ENCODE results near the gene ALDOC.

The ALDOC gene

DNA sequence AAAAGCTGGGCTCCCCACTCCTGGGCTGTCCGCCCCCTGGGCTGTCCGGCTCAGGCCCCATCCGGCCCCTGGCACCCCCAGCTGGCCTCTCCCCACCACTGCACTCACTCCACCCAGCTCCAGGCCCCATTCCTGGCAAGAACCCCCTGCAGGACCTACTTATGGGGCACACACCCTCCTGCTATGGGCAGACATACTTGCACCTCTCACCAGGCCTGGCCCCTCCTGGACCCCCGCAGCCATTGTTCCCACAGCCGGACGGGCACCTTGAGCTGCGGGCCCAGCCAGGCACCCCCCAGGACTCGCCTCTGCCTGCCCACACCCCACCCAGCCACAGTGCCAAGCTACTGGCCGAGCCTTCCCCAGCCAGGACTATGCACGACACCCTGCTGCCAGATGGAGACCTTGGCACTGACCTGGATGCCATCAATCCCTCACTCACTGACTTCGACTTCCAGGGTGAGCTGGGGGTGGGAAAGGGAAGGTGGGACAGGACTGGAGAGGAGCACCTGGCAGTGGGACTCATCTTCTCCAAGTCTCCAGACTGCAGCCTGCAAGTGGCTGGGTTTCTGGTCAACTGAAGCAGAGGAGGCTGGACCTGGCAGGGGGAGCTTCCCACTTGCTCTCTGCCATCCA is 41.8 kb downstream of the ALDOC start:
- ChIA-PET CTCF (interaction anchor here (1.1 to 19.4 kb wide), 5 partner anchors 8 to 49 kb away, joined by 3 to 260 read pairs (median 8); no protein-coding TSS in a partner anchor), POLR2A (interaction anchor here (2.1 kb wide), 1 partner anchor 15 kb away, joined by 7 read pairs; no protein-coding TSS in a partner anchor)
- 93% methylated on average over 6 of the region's 11 CpGs for WGBS (ENCODE audit: insufficient coverage)
- Histone ChIP-seq H3K27me3 (replicated peaks in 2 of 5; ENCODE audit: control insufficient read depth in 4 of 5, insufficient read depth in 5 of 5, low read length in 4 of 5) (no peaks in the 10 kb centered on the region), H3K27ac (ENCODE audit: insufficient read depth in 1 of 2, low read depth in 1 of 2, low read length in 2 of 2, poor library complexity in 1 of 2, severe bottlenecking in 2 of 2) (no peak overlapping the region), H3K4me3 (ENCODE audit: control insufficient read depth in 1 of 7, extremely low read depth in 1 of 7, insufficient read depth in 4 of 7, low read depth in 2 of 7, low read length in 6 of 7) (no peak overlapping the region), H3K4me1 (ENCODE audit: control extremely low read depth in 1 of 4, control insufficient read depth in 4 of 4, insufficient read depth in 4 of 4, low read length in 3 of 4) (no peaks in the 10 kb centered on the region), H3K9me3 (ENCODE audit: control extremely low read depth in 1 of 5, control insufficient read depth in 4 of 5, insufficient read depth in 2 of 5, low read depth in 1 of 5, low read length in 4 of 5) (no peaks in the 10 kb centered on the region), H3K36me3 (ENCODE audit: control insufficient read depth in 4 of 4, insufficient read depth in 4 of 4, low read length in 3 of 4) (no peaks in the 10 kb centered on the region)
- DNase-seq, result no peak

DNA sequence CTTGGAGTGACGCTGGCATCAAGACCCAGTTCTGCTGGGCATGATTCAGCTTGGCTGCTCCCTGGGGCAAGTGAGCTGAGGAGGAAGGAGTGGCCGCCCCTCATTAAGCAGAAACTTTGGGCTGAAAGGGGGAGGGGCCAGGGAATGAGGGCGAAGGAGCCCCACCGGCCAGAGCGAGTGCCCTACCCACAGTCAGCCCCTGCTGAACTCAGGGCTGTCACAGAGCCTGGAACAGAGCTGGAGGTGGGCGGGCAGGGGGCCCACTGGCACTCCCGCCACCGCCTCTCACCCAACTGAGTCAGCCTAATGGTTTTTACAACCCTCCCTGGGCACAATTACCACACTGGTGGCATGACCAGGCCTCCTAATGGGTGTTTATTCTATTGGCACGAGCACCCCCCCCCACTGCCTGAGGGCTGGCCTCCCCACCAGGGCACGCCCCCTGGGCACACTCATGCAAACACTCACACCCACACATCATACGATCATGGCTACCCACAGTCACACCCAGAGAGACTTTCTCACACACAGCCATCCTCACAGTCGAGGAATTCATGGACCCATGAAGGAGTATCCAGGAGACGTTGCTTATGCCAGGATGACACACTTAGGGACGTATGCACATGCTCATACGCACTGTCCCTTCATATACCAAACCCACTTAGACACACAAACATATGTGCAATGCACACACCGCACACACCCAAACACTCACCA is 43.4 kb downstream of the ALDOC start:
- Histone ChIP-seq H3K4me1 (ENCODE audit: control extremely low read depth in 1 of 4, control insufficient read depth in 4 of 4, insufficient read depth in 4 of 4, low read length in 3 of 4) (no peaks in the 10 kb centered on the region), H3K27ac (ENCODE audit: insufficient read depth in 1 of 2, low read depth in 1 of 2, low read length in 2 of 2, poor library complexity in 1 of 2, severe bottlenecking in 2 of 2) (no peak overlapping the region), H3K36me3 (ENCODE audit: control insufficient read depth in 4 of 4, insufficient read depth in 4 of 4, low read length in 3 of 4) (no peaks in the 10 kb centered on the region), H3K4me3 (ENCODE audit: control insufficient read depth in 1 of 7, extremely low read depth in 1 of 7, insufficient read depth in 4 of 7, low read depth in 2 of 7, low read length in 6 of 7) (no peak overlapping the region), H3K9me3 (ENCODE audit: control extremely low read depth in 1 of 5, control insufficient read depth in 4 of 5, insufficient read depth in 2 of 5, low read depth in 1 of 5, low read length in 4 of 5) (no peaks in the 10 kb centered on the region), H3K27me3 (replicated peaks in 2 of 5; ENCODE audit: control insufficient read depth in 4 of 5, insufficient read depth in 5 of 5, low read length in 4 of 5) (no peaks in the 10 kb centered on the region)
- WGBS (ENCODE audit: insufficient coverage), result 93% methylated on average over 13 of the region's 16 CpGs
- ChIA-PET CTCF (interaction anchor here (19.4 kb wide), 1 partner anchor 36 kb away, joined by 260 read pairs; no protein-coding TSS in a partner anchor), POLR2A (no interaction called here)
- no peak for DNase-seq

DNA sequence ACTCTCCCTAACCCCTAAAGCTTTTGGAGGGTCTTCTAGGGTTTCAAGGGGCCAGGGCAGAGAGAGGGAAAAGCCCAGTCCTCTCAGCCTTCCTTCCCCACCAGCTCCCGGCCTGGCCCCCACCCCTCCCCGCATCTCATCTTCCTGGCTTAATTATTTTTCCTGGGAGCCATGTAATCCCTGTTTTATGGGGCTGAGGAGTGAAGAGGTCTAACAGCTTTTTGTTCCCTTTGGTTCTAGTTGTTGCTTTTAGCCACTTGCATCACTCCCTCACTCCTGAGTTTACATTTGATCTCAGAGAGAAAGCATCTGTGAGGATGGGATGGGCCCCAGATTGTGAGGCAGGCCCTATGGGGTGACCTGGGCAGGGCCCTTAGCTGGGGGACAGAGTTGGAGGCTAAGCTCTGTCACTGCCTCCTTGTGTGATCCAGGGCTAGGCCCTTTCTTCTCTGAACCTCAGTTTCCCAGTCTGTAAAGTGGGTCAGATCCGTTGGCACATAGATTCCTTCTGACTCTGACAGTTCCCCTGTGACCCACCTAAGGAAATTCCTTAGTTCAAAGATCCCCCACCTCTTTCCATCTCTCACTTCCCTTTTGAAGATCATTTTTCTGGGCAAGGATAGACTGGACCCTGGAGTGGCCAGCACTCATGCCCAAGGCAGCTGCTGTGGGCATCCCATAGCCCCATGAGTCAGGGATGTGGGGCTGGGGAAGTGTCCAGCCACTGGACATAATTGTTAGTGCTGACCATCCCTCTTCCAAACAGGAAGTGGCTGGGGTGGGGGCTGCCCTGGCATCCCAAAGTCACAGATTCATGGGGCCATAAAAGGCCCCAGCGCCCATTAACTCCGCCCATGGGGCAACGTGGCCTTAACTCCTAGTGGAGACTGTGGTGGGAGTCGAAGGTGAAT is 44.4 kb downstream of the ALDOC start:
- WGBS (ENCODE audit: insufficient coverage), result 95% methylated on average over 5 of the region's 7 CpGs
- Histone ChIP-seq H3K36me3 (ENCODE audit: control insufficient read depth in 4 of 4, insufficient read depth in 4 of 4, low read length in 3 of 4) (no peaks in the 10 kb centered on the region), H3K4me1 (ENCODE audit: control extremely low read depth in 1 of 4, control insufficient read depth in 4 of 4, insufficient read depth in 4 of 4, low read length in 3 of 4) (no peaks in the 10 kb centered on the region), H3K4me3 (ENCODE audit: control insufficient read depth in 1 of 7, extremely low read depth in 1 of 7, insufficient read depth in 4 of 7, low read depth in 2 of 7, low read length in 6 of 7) (no peak overlapping the region), H3K9me3 (ENCODE audit: control extremely low read depth in 1 of 5, control insufficient read depth in 4 of 5, insufficient read depth in 2 of 5, low read depth in 1 of 5, low read length in 4 of 5) (no peaks in the 10 kb centered on the region), H3K27me3 (replicated peaks in 2 of 5; ENCODE audit: control insufficient read depth in 4 of 5, insufficient read depth in 5 of 5, low read length in 4 of 5) (no peaks in the 10 kb centered on the region), H3K27ac (ENCODE audit: insufficient read depth in 1 of 2, low read depth in 1 of 2, low read length in 2 of 2, poor library complexity in 1 of 2, severe bottlenecking in 2 of 2) (no peak overlapping the region)
- POLR2A ChIA-PET, result no interaction called here
- CTCF ChIA-PET, result interaction anchor here (1.2 to 19.4 kb wide), 4 partner anchors 8 to 44 kb away, joined by 3 to 260 read pairs (median 8); partner anchors contain the start of gene ALDOC
- DNase-seq, result no peak

DNA sequence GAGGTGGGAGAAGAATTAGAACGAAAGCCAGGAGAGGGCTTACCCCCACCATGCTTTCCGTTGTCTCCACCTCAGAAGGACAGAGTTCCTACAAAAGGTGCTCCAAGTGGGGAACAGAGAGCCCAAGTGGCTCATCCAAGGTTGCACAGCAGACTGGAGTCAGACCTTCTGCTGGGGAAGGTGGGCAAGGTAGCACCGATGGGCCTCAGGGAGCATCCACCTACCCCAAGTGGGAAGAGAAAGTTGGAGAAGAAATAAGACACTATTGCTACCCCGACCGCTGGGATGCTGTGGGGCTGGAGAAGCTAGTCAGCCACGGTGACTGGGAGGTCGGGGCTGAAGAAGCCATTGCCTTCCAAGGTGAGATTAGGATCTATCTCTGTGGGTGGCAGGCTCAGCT is 45.8 kb downstream of the ALDOC start:
- H3K36me3 ChIP-seq (ENCODE audit: control insufficient read depth in 4 of 4, insufficient read depth in 4 of 4, low read length in 3 of 4), result no peaks in the 10 kb centered on the region
- H3K9me3 ChIP-seq (ENCODE audit: control extremely low read depth in 1 of 5, control insufficient read depth in 4 of 5, insufficient read depth in 2 of 5, low read depth in 1 of 5, low read length in 4 of 5), result no peaks in the 10 kb centered on the region
- no peaks in the 10 kb centered on the region for H3K4me1 ChIP-seq (ENCODE audit: control extremely low read depth in 1 of 4, control insufficient read depth in 4 of 4, insufficient read depth in 4 of 4, low read length in 3 of 4)
- no peak overlapping the region for H3K4me3 ChIP-seq (ENCODE audit: control insufficient read depth in 1 of 7, extremely low read depth in 1 of 7, insufficient read depth in 4 of 7, low read depth in 2 of 7, low read length in 6 of 7)
- no peak overlapping the region for H3K27ac ChIP-seq (ENCODE audit: insufficient read depth in 1 of 2, low read depth in 1 of 2, low read length in 2 of 2, poor library complexity in 1 of 2, severe bottlenecking in 2 of 2)
- POLR2A ChIA-PET, result no interaction called here
- DNase-seq, result no peak
- CTCF ChIA-PET, result interaction anchor here (1.2 to 19.4 kb wide), 4 partner anchors 9 to 45 kb away, joined by 3 to 260 read pairs (median 8); partner anchors contain the start of gene ALDOC
- H3K27me3 ChIP-seq (replicated peaks in 2 of 5; ENCODE audit: control insufficient read depth in 4 of 5, insufficient read depth in 5 of 5, low read length in 4 of 5), result no peaks in the 10 kb centered on the region
- 80% methylated on average over 7 of the region's 7 CpGs for WGBS (ENCODE audit: insufficient coverage)

DNA sequence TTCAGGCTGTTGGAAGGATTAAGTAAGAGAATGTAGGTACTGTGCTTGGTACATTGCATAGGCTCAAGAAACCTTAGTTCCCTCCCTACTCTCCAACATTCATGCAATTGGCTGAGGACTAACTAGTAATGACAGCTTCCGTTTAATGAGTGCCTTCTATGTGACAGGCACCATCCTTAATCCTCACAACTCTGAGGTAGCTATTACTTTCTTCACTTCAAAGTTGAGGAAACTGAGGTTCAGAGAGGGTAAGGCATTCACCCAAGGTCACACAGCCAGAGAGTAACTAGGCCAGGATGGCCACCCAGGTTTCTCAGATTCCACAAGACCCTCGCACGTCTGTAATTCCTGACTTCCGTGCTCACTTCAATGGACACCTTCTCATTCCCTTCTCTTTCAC is 46.4 kb downstream of the ALDOC start:
- Histone ChIP-seq H3K36me3 (ENCODE audit: control insufficient read depth in 4 of 4, insufficient read depth in 4 of 4, low read length in 3 of 4) (no peaks in the 10 kb centered on the region), H3K27me3 (replicated peaks in 2 of 5; ENCODE audit: control insufficient read depth in 4 of 5, insufficient read depth in 5 of 5, low read length in 4 of 5) (no peaks in the 10 kb centered on the region), H3K4me1 (ENCODE audit: control extremely low read depth in 1 of 4, control insufficient read depth in 4 of 4, insufficient read depth in 4 of 4, low read length in 3 of 4) (no peaks in the 10 kb centered on the region), H3K27ac (ENCODE audit: insufficient read depth in 1 of 2, low read depth in 1 of 2, low read length in 2 of 2, poor library complexity in 1 of 2, severe bottlenecking in 2 of 2) (no peak overlapping the region), H3K4me3 (ENCODE audit: control insufficient read depth in 1 of 7, extremely low read depth in 1 of 7, insufficient read depth in 4 of 7, low read depth in 2 of 7, low read length in 6 of 7) (no peak overlapping the region), H3K9me3 (ENCODE audit: control extremely low read depth in 1 of 5, control insufficient read depth in 4 of 5, insufficient read depth in 2 of 5, low read depth in 1 of 5, low read length in 4 of 5) (no peaks in the 10 kb centered on the region)
- POLR2A ChIA-PET, result no interaction called here
- DNase-seq, result no peak
- CTCF ChIA-PET, result interaction anchor here (0.6 to 19.4 kb wide), 2 partner anchors 33 to 93 kb away, joined by 3 to 260 read pairs; no protein-coding TSS in a partner anchor
- 100% methylated on average over 3 of the region's 4 CpGs for WGBS (ENCODE audit: insufficient coverage)

DNA sequence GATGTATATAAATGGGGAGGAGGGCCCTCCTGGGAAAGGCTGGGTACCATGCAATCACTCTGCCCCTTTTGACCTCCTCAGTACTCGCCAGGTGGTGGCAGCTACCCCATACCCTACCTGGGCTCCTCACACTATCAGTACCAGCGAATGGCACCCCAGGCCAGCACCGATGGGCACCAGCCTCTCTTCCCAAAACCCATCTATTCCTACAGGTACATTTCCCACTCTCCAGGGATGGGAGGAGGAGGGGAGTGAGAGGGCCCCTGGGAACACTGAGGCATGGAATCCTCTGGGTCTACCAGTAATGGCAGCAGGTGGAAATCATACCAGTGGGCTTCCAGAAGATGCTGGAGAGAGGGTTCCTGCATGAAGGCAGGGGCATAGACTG is 47.7 kb downstream of the ALDOC start:
- Histone ChIP-seq H3K27me3 (replicated peaks in 2 of 5; ENCODE audit: control insufficient read depth in 4 of 5, insufficient read depth in 5 of 5, low read length in 4 of 5) (no peaks in the 10 kb centered on the region), H3K36me3 (ENCODE audit: control insufficient read depth in 4 of 4, insufficient read depth in 4 of 4, low read length in 3 of 4) (no peaks in the 10 kb centered on the region), H3K27ac (ENCODE audit: insufficient read depth in 1 of 2, low read depth in 1 of 2, low read length in 2 of 2, poor library complexity in 1 of 2, severe bottlenecking in 2 of 2) (no peak overlapping the region), H3K4me1 (ENCODE audit: control extremely low read depth in 1 of 4, control insufficient read depth in 4 of 4, insufficient read depth in 4 of 4, low read length in 3 of 4) (no peaks in the 10 kb centered on the region), H3K4me3 (ENCODE audit: control insufficient read depth in 1 of 7, extremely low read depth in 1 of 7, insufficient read depth in 4 of 7, low read depth in 2 of 7, low read length in 6 of 7) (no peak overlapping the region), H3K9me3 (ENCODE audit: control extremely low read depth in 1 of 5, control insufficient read depth in 4 of 5, insufficient read depth in 2 of 5, low read depth in 1 of 5, low read length in 4 of 5) (no peaks in the 10 kb centered on the region)
- no peak for DNase-seq
- POLR2A ChIA-PET, result no interaction called here
- CTCF ChIA-PET, result interaction anchor here (1.6 to 19.4 kb wide), 2 partner anchors 18 to 32 kb away, joined by 4 to 260 read pairs; no protein-coding TSS in a partner anchor
- no CpG with 5 or more reads among the region's 3 CpGs for WGBS (ENCODE audit: insufficient coverage)

All from common myeloid progenitor, CD34-positive (primary cell).